Epithelial cell of proximal tubule (primary cell): Measurements from ENCODE around the gene PPHLN1. TPM values are rescaled to one million over a fixed set of nuclear protein-coding genes. Genes with fewer than 3 reads are reported as not detected.

Source experiments
- DNase-seq: peaks from one replicate; pipeline ENCODE4 v3.0.0-alpha.2; 2011; ENCODE audit warnings: low read depth
- H3K4me3 ChIP-seq: 2 replicates; pipeline ENCODE4 v1.5.1; 2011; ENCODE audit warnings: low read depth, mild to moderate bottlenecking, low read length
- total RNA-seq: library from RNA; depleted of rRNA; stranded (reverse); fragments of >200 nt; gene quantifications from 2 replicates; pipeline ENCODE4 v1.2.3, GENCODE V29; 2015
- TF ChIP-seq, protein P1 (sequence below): conservative IDR thresholded peaks from 2 replicates; pipeline ENCODE4 v1.5.1; 2012; ENCODE audit warnings: low read depth, mild to moderate bottlenecking, low read length

Gene PPHLN1
- total RNA-seq, 1 donor from 2014 or later: 76.2 TPM

DNA sequence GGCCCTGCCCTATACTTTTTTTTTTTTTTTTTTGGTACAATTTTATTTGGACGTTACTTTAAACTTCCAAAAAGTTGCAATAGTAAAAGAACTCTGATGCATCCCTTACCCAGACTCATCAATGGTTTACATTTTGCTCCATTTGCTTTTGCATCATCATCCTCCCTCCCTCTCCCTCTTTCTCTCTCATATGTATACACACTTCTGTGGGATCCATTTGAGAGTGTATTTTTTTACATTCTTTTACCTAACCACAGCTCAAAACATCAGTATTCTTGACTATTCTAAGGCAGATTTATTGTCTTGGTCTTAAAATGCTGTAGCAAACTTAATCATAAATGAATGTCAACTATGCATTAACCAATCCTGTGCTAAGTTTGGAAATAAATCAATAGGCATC is 152.0 kb downstream of the PPHLN1 start:
- no peak overlapping the region for H3K4me3 ChIP-seq
- TF ChIP-seq, protein P1, sequence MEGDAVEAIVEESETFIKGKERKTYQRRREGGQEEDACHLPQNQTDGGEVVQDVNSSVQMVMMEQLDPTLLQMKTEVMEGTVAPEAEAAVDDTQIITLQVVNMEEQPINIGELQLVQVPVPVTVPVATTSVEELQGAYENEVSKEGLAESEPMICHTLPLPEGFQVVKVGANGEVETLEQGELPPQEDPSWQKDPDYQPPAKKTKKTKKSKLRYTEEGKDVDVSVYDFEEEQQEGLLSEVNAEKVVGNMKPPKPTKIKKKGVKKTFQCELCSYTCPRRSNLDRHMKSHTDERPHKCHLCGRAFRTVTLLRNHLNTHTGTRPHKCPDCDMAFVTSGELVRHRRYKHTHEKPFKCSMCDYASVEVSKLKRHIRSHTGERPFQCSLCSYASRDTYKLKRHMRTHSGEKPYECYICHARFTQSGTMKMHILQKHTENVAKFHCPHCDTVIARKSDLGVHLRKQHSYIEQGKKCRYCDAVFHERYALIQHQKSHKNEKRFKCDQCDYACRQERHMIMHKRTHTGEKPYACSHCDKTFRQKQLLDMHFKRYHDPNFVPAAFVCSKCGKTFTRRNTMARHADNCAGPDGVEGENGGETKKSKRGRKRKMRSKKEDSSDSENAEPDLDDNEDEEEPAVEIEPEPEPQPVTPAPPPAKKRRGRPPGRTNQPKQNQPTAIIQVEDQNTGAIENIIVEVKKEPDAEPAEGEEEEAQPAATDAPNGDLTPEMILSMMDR: no peak
- DNase-seq: no peak

DNA sequence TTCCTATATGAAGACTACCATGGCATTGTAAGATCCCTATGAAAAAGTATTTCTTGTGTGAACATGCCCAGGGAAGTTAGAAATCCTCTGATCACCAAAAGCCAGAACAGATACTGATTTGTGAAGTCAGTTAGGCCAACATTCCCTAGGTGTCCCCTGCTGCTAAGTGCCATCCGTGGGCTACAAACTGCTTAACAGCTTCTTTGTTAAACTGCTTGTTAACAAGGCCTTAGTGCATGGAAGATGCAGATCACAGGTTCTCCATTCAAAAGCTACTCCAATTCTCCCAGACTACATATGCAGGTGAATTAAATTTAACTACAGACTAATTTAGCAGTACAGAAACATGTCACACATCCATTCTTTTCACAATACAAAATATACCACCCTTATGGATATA is 155.4 kb downstream of the PPHLN1 start:
- DNase-seq: no peak
- no peak overlapping the region for H3K4me3 ChIP-seq
- TF ChIP-seq, protein P1: no peak

DNA sequence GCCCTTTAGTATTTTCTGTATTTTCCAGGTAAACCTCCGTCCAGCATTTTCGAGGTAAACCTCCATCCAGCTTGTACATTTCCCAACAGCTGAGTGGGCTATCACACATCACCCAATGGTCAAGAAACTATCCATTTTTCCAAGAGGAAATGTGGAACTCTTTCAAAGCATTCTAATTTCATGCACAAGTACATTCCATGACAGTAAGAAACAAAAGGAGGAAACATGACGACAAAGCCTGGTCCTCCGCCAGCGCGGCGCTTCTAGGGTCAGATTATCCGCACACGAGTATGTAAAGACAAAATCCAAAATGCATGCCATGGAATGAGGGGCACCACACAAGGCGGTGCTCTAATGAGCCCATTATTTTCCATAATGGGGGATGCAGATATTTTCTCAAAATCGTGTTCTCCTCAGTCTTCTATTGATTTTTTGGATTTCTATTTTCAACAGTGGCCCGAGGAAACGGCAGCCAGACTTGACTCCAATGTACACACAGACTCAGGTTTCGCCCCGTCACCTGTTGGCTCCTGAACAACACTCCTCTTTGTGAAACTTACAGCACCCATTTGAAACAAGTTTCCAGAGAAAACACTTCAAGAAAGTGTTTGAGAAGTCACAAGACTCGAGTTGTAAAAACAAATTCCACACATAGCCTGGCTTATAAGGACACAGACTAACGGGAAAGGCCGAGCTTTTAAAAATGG is 156.2 kb downstream of the PPHLN1 start:
- peak overlapping the region; percentile 81 for H3K4me3 ChIP-seq
- TF ChIP-seq, protein P1: no peak
- no peak for DNase-seq

DNA sequence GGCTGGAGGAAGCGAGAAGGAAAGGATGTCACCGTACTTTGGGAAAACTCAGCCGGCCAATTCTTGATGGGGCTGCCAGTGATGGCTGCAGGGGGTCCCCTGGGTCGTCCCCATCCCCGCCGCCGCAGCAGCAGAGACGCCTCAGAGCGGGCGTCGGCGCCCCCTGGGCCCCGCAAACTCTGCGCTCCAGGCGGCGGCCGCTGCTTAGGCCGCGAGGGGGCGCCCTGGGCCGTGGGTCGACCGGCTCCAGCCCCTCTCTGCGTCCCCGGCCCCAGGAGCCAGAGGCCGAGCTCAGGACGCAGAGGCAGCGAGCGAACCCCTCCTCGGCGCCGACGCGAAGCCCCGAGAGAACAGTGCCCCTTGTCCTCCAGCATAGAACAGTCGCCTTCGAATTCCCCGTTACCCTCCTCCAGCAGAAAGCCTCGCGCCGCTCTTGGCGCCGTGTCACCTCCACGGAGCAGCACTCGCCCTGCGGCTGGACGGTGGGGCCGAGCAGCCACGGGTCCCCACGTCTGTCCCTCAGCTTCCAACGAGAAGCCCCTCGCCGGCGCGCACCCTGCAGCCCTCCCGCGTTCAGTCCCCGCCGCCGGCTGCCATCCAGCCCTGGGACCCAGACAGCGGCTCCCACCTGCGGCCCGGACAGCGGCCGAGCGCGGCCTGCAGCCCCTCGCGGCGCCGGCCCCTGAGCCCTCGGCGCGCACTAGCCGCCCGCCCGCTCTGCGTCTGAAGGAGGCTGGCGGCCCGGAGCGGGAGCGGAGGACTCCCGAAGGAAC is 157.0 kb downstream of the PPHLN1 start:
- peak overlapping the region; percentile 81 for H3K4me3 ChIP-seq
- TF ChIP-seq, protein P1: peak; percentile 81
- DNase-seq: no peak

DNA sequence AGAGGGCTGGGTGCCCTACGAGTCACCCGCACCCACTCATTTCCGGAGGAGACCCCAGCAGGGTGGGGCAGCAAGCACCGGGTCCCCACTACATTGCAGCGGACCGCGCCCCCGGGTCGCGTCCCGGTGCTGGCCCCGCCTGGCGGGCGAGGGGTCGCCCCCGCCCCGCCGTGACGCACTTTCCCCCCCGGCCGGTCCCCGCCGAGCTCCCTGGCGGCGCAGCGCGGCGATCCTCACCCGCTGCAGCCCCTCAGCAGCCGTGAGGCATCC is 157.5 kb downstream of the PPHLN1 start:
- H3K4me3 ChIP-seq: peak overlapping the region; percentile 81
- TF ChIP-seq, protein P1: no peak
- DNase-seq: no peak

DNA sequence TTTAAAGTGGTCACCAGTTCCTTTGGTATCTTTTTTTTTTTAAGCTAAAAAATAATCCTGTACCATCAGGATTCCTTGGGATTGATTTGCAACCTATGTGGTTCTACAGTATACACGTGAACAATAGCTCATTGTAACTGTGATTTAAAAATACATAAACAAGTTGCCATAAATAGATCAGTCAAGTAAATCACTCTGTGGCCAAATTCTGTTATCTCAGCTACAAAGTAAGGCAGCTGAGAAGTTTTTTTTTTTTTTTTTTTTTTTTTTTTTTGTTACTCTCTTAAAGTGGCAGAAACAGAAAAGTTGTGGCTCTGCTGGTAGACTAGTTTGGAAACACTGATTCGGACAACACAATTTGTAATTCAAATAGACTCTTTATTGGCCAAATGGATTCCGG is 159.0 kb downstream of the PPHLN1 start:
- H3K4me3 ChIP-seq: no peak overlapping the region
- DNase-seq: no peak
- TF ChIP-seq, protein P1: no peak

DNA sequence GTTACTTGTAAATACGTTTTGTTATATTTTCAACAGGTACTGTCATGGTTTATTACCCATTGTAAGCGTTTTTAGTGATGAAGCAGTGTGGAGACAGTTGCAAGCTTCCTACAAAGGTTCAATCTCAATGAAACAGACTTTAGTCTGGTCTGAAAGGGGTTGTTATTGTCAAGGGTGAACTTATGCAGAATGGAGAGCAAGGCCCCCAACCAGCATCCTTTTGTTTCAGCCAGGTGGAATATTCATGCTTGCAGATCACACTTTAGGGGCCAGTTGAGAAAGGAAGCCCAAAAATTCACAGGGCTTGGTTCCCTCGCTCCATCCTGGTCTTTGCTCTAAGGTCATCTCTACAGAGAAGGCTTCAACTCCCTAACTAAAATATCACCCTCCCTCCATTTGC is 159.9 kb downstream of the PPHLN1 start:
- H3K4me3 ChIP-seq: no peak overlapping the region
- DNase-seq: no peak
- TF ChIP-seq, protein P1: no peak
